ENCODE measurements around the gene LCN15.

LCN15 gene

GRCh38 chr9:136722969-136723356, 41.4 kb downstream of the LCN15 start:
- no peak overlapping the region for H3K4me3 ChIP-seq (ENCODE audit: insufficient read depth, low read depth, low read length, poor library complexity, severe bottlenecking)
- peaks cover 17% of the 10 kb centered on the region for H3K4me1 ChIP-seq (ENCODE audit: control insufficient read depth, insufficient read depth, low read length, poor library complexity, severe bottlenecking)
- no peaks in the 10 kb centered on the region for H3K9me3 ChIP-seq (ENCODE audit: control insufficient read depth, low read length)
- H3K27me3 ChIP-seq (replicated peaks; ENCODE audit: control insufficient read depth, insufficient read depth, low read length, poor library complexity, severe bottlenecking), result no peaks in the 10 kb centered on the region
- H3K27ac ChIP-seq (ENCODE audit: insufficient read depth, low read length, poor library complexity, severe bottlenecking), result no peak overlapping the region
- peaks cover 37% of the 10 kb centered on the region for H3K36me3 ChIP-seq (ENCODE audit: control insufficient read depth, insufficient read depth, low read length)
- DNase-seq, result no peak

GRCh38 chr9:136722093-136722968, 42.0 kb downstream of the LCN15 start:
- no peak for DNase-seq
- no peak overlapping the region for H3K4me3 ChIP-seq (ENCODE audit: insufficient read depth, low read depth, low read length, poor library complexity, severe bottlenecking)
- no peaks in the 10 kb centered on the region for H3K27me3 ChIP-seq (replicated peaks; ENCODE audit: control insufficient read depth, insufficient read depth, low read length, poor library complexity, severe bottlenecking)
- peaks cover 37% of the 10 kb centered on the region for H3K36me3 ChIP-seq (ENCODE audit: control insufficient read depth, insufficient read depth, low read length)
- no peak overlapping the region for H3K27ac ChIP-seq (ENCODE audit: insufficient read depth, low read length, poor library complexity, severe bottlenecking)
- peaks cover 17% of the 10 kb centered on the region for H3K4me1 ChIP-seq (ENCODE audit: control insufficient read depth, insufficient read depth, low read length, poor library complexity, severe bottlenecking)
- no peaks in the 10 kb centered on the region for H3K9me3 ChIP-seq (ENCODE audit: control insufficient read depth, low read length)

GRCh38 chr9:136721339-136722092, 42.8 kb downstream of the LCN15 start:
- Histone ChIP-seq H3K4me3 (ENCODE audit: insufficient read depth, low read depth, low read length, poor library complexity, severe bottlenecking) (no peak overlapping the region), H3K27me3 (replicated peaks; ENCODE audit: control insufficient read depth, insufficient read depth, low read length, poor library complexity, severe bottlenecking) (no peaks in the 10 kb centered on the region), H3K9me3 (ENCODE audit: control insufficient read depth, low read length) (no peaks in the 10 kb centered on the region), H3K4me1 (ENCODE audit: control insufficient read depth, insufficient read depth, low read length, poor library complexity, severe bottlenecking) (peaks cover 11% of the 10 kb centered on the region), H3K36me3 (ENCODE audit: control insufficient read depth, insufficient read depth, low read length) (peaks cover 34% of the 10 kb centered on the region), H3K27ac (ENCODE audit: insufficient read depth, low read length, poor library complexity, severe bottlenecking) (no peak overlapping the region)
- DNase-seq, result no peak

- H3K9me3 ChIP-seq (ENCODE audit: control insufficient read depth, low read length), result no peaks in the 10 kb centered on the region
- H3K4me3 ChIP-seq (ENCODE audit: insufficient read depth, low read depth, low read length, poor library complexity, severe bottlenecking), result no peak overlapping the region
- no peaks in the 10 kb centered on the region for H3K27me3 ChIP-seq (replicated peaks; ENCODE audit: control insufficient read depth, insufficient read depth, low read length, poor library complexity, severe bottlenecking)
- no peak overlapping the region for H3K27ac ChIP-seq (ENCODE audit: insufficient read depth, low read length, poor library complexity, severe bottlenecking)
- peaks cover 28% of the 10 kb centered on the region for H3K36me3 ChIP-seq (ENCODE audit: control insufficient read depth, insufficient read depth, low read length)
- peaks cover 5% of the 10 kb centered on the region for H3K4me1 ChIP-seq (ENCODE audit: control insufficient read depth, insufficient read depth, low read length, poor library complexity, severe bottlenecking)
- DNase-seq, result no peak
Measured at GRCh38 chr9:136720898-136721338, 43.4 kb downstream of the LCN15 start.

GRCh38 chr9:136720251-136720897, 43.9 kb downstream of the LCN15 start:
- Histone ChIP-seq H3K36me3 (ENCODE audit: control insufficient read depth, insufficient read depth, low read length) (peaks cover 23% of the 10 kb centered on the region), H3K27ac (ENCODE audit: insufficient read depth, low read length, poor library complexity, severe bottlenecking) (no peak overlapping the region), H3K4me3 (ENCODE audit: insufficient read depth, low read depth, low read length, poor library complexity, severe bottlenecking) (no peak overlapping the region), H3K9me3 (ENCODE audit: control insufficient read depth, low read length) (no peaks in the 10 kb centered on the region), H3K27me3 (replicated peaks; ENCODE audit: control insufficient read depth, insufficient read depth, low read length, poor library complexity, severe bottlenecking) (no peaks in the 10 kb centered on the region), H3K4me1 (ENCODE audit: control insufficient read depth, insufficient read depth, low read length, poor library complexity, severe bottlenecking) (no peaks in the 10 kb centered on the region)
- DNase-seq, result no peak

GRCh38 chr9:136719195-136719880, 45.0 kb downstream of the LCN15 start:
- Histone ChIP-seq H3K27me3 (replicated peaks; ENCODE audit: control insufficient read depth, insufficient read depth, low read length, poor library complexity, severe bottlenecking) (no peaks in the 10 kb centered on the region), H3K36me3 (ENCODE audit: control insufficient read depth, insufficient read depth, low read length) (peaks cover 20% of the 10 kb centered on the region), H3K4me3 (ENCODE audit: insufficient read depth, low read depth, low read length, poor library complexity, severe bottlenecking) (no peak overlapping the region), H3K4me1 (ENCODE audit: control insufficient read depth, insufficient read depth, low read length, poor library complexity, severe bottlenecking) (no peaks in the 10 kb centered on the region), H3K9me3 (ENCODE audit: control insufficient read depth, low read length) (no peaks in the 10 kb centered on the region), H3K27ac (ENCODE audit: insufficient read depth, low read length, poor library complexity, severe bottlenecking) (no peak overlapping the region)
- no peak for DNase-seq

GRCh38 chr9:136718345-136719194, 45.7 kb downstream of the LCN15 start:
- Histone ChIP-seq H3K4me3 (ENCODE audit: insufficient read depth, low read depth, low read length, poor library complexity, severe bottlenecking) (no peak overlapping the region), H3K36me3 (ENCODE audit: control insufficient read depth, insufficient read depth, low read length) (peaks cover 13% of the 10 kb centered on the region), H3K9me3 (ENCODE audit: control insufficient read depth, low read length) (no peaks in the 10 kb centered on the region), H3K4me1 (ENCODE audit: control insufficient read depth, insufficient read depth, low read length, poor library complexity, severe bottlenecking) (no peaks in the 10 kb centered on the region), H3K27me3 (replicated peaks; ENCODE audit: control insufficient read depth, insufficient read depth, low read length, poor library complexity, severe bottlenecking) (peaks cover 6% of the 10 kb centered on the region), H3K27ac (ENCODE audit: insufficient read depth, low read length, poor library complexity, severe bottlenecking) (no peak overlapping the region)
- no peak for DNase-seq

GRCh38 chr9:136717399-136717798, 46.9 kb downstream of the LCN15 start:
- H3K9me3 ChIP-seq (ENCODE audit: control insufficient read depth, low read length), result no peaks in the 10 kb centered on the region
- peaks cover 17% of the 10 kb centered on the region for H3K27me3 ChIP-seq (replicated peaks; ENCODE audit: control insufficient read depth, insufficient read depth, low read length, poor library complexity, severe bottlenecking)
- no peak for DNase-seq
- peaks cover 6% of the 10 kb centered on the region for H3K4me1 ChIP-seq (ENCODE audit: control insufficient read depth, insufficient read depth, low read length, poor library complexity, severe bottlenecking)
- H3K4me3 ChIP-seq (ENCODE audit: insufficient read depth, low read depth, low read length, poor library complexity, severe bottlenecking), result no peak overlapping the region
- no peak overlapping the region for H3K27ac ChIP-seq (ENCODE audit: insufficient read depth, low read length, poor library complexity, severe bottlenecking)
- H3K36me3 ChIP-seq (ENCODE audit: control insufficient read depth, insufficient read depth, low read length), result peaks cover 5% of the 10 kb centered on the region

GRCh38 chr9:136714893-136715274, 49.4 kb downstream of the LCN15 start:
- H3K4me3 ChIP-seq (ENCODE audit: insufficient read depth, low read depth, low read length, poor library complexity, severe bottlenecking), result no peak overlapping the region
- H3K36me3 ChIP-seq (ENCODE audit: control insufficient read depth, insufficient read depth, low read length), result no peaks in the 10 kb centered on the region
- H3K27ac ChIP-seq (ENCODE audit: insufficient read depth, low read length, poor library complexity, severe bottlenecking), result no peak overlapping the region
- H3K27me3 ChIP-seq (replicated peaks; ENCODE audit: control insufficient read depth, insufficient read depth, low read length, poor library complexity, severe bottlenecking), result peaks cover 28% of the 10 kb centered on the region
- peaks cover 13% of the 10 kb centered on the region for H3K4me1 ChIP-seq (ENCODE audit: control insufficient read depth, insufficient read depth, low read length, poor library complexity, severe bottlenecking)
- DNase-seq, result no peak
- H3K9me3 ChIP-seq (ENCODE audit: control insufficient read depth, low read length), result no peaks in the 10 kb centered on the region

Data from effector memory CD4-positive, alpha-beta T cell (primary cell).